GM23338 (cell line): Measurements from ENCODE around the gene GADD45GIP1. TPM values are rescaled to one million over a fixed set of nuclear protein-coding genes. Genes with fewer than 3 reads are reported as not detected.
"Not testable (repeated sequence)": the region's sequence is repeated elsewhere in the genome, so short reads cannot be mapped to it uniquely, and the experiment has no call there.

Experiments used
- ATAC-seq: fragments of 200-7000 bp; cut with Tn5 transposase; 3 replicates; pipeline ENCODE4 v1.9.1; 2020
- DNase-seq: peaks from one replicate; pipeline ENCODE4 v3.0.0-alpha.2; 2015; ENCODE audit warnings: low spot score
- H2AFZ ChIP-seq: fragments of 200-600 bp; sonication (generic); 2 replicates; pipeline ENCODE4 v1.8.0; 2016; ENCODE audit warnings: antibody characterized with exemption, mild to moderate bottlenecking, moderate library complexity
- H3F3A ChIP-seq: fragments of 200-600 bp; sonication (generic); replicated peaks from 2 replicates; pipeline ENCODE4 v1.8.0; 2017; ENCODE audit warnings: antibody characterized with exemption, mixed run types, low read depth
- H3K27ac ChIP-seq: fragments of 200-600 bp; sonication (generic); 2 replicates; pipeline ENCODE4 v1.6.1; 2016; ENCODE audit warnings: low read depth
- H3K27me3 ChIP-seq: fragments of 200-600 bp; sonication (generic); 2 replicates; pipeline ENCODE4 v1.8.0; 2016; ENCODE audit warnings: mild to moderate bottlenecking, mixed run types, moderate library complexity; ENCODE audit not compliant: insufficient read depth
- H3K36me3 ChIP-seq: fragments of 200-600 bp; sonication (generic); 2 replicates; pipeline ENCODE4 v1.8.0; 2016; ENCODE audit warnings: mild to moderate bottlenecking; ENCODE audit not compliant: insufficient read depth
- H3K4me1 ChIP-seq: fragments of 200-600 bp; sonication (generic); 2 replicates; pipeline ENCODE4 v1.8.0; 2016; ENCODE audit warnings: mild to moderate bottlenecking, moderate library complexity; ENCODE audit not compliant: insufficient read depth
- H3K4me2 ChIP-seq: fragments of 200-600 bp; sonication (generic); 2 replicates; pipeline ENCODE4 v1.7.1; 2017; ENCODE audit warnings: mixed run types
- H3K4me3 ChIP-seq: fragments of 200-600 bp; sonication (generic); 2 replicates; pipeline ENCODE4 v1.6.1; 2016; ENCODE audit warnings: mixed run types
- H3K79me2 ChIP-seq: fragments of 200-600 bp; sonication (generic); replicated peaks from 2 replicates; pipeline ENCODE4 v1.8.0; 2017; ENCODE audit warnings: mild to moderate bottlenecking; ENCODE audit not compliant: insufficient read depth
- H3K9me2 ChIP-seq: fragments of 200-600 bp; sonication (generic); 2 replicates; pipeline ENCODE4 v1.8.0; 2017; ENCODE audit not compliant: insufficient read depth
- H4K20me1 ChIP-seq: fragments of 200-600 bp; sonication (generic); replicated peaks from 2 replicates; pipeline ENCODE4 v1.8.0; 2017; ENCODE audit warnings: mild to moderate bottlenecking; ENCODE audit not compliant: insufficient read depth
- H3K27ac Mint-ChIP-seq: 2 replicates; pipeline ENCODE4 v1.8.0; 2020; ENCODE audit warnings: inconsistent platforms, mild to moderate bottlenecking, moderate library complexity, mixed read lengths
- H3K27me3 Mint-ChIP-seq: 3 replicates; pipeline ENCODE4 v1.8.0; 2022; ENCODE audit warnings: low read depth, mild to moderate bottlenecking, moderate library complexity, mixed read lengths, inconsistent platforms; ENCODE audit not compliant: insufficient read depth, poor library complexity
- H3K36me3 Mint-ChIP-seq: 3 replicates; pipeline ENCODE4 v1.8.0; 2021; ENCODE audit warnings: low read depth, mild to moderate bottlenecking, inconsistent platforms, moderate library complexity, mixed read lengths
- H3K4me1 Mint-ChIP-seq: 3 replicates; pipeline ENCODE4 v1.8.0; 2020; ENCODE audit warnings: mild to moderate bottlenecking, inconsistent platforms, mixed read lengths
- H3K4me3 Mint-ChIP-seq: 3 replicates; pipeline ENCODE4 v1.8.0; 2021; ENCODE audit warnings: moderate library complexity, mild to moderate bottlenecking, inconsistent platforms, mixed read lengths
- H3K9me3 Mint-ChIP-seq: 3 replicates; pipeline ENCODE4 v1.8.0; 2020; ENCODE audit warnings: moderate library complexity, mild to moderate bottlenecking, inconsistent platforms, mixed read lengths
- CREB1 ChIP-seq: fragments of 250-450 bp; sonication (Bioruptor Pico); IDR thresholded peaks from 2 replicates; pipeline ENCODE4 v1.5.0; 2020; ENCODE audit warnings: low read depth, mild to moderate bottlenecking, moderate library complexity
- EZH2 ChIP-seq: fragments of 200-600 bp; sonication (generic); IDR thresholded peaks from one replicate; pipeline ENCODE4 v1.8.0; 2017; ENCODE audit warnings: antibody characterized with exemption, mild to moderate bottlenecking, low read depth; ENCODE audit not compliant: unreplicated experiment
- NANOG ChIP-seq: IDR thresholded peaks from 2 replicates; pipeline ENCODE4 v1.6.1; 2016; ENCODE audit warnings: antibody characterized with exemption, borderline replicate concordance
- POLR2AphosphoS5 ChIP-seq: IDR thresholded peaks from 2 replicates; pipeline ENCODE4 v1.6.1; 2016; ENCODE audit warnings: antibody characterized with exemption, low read depth
- ZNF331 ChIP-seq: fragments of 250-450 bp; sonication (Bioruptor Pico); IDR thresholded peaks from 2 replicates; pipeline ENCODE4 v1.5.0; 2020; ENCODE audit warnings: low read depth, mild to moderate bottlenecking, moderate library complexity
- polyA plus RNA-seq: library from polyadenylated mRNA; unstranded; fragments of >200 nt; fragmentation: Nextera tagmentation; extraction: Ambion mirVana; gene quantifications from 2 replicates; pipeline ENCODE4 v1.2.1, GENCODE V29; 2016
- total RNA-seq: library from RNA; depleted of rRNA; stranded (reverse); fragments of >200 nt; shearing (Covaris generic); gene quantifications from 2 replicates; pipeline ENCODE4 v1.2.3, GENCODE V29; 2014
- TF ChIP-seq, protein P1 (sequence below): IDR thresholded peaks from one replicate; pipeline ENCODE4 v1.6.1; 2018; ENCODE audit warnings: antibody characterized with exemption; ENCODE audit not compliant: unreplicated experiment
- TF ChIP-seq, protein P2 (sequence below): IDR thresholded peaks from 2 replicates; pipeline ENCODE4 v1.6.1; 2016; ENCODE audit warnings: antibody characterized with exemption

Gene GADD45GIP1
- total and polyA plus RNA-seq, 2 experiments from 2014 or later: 63.9 to 255 TPM

DNA sequence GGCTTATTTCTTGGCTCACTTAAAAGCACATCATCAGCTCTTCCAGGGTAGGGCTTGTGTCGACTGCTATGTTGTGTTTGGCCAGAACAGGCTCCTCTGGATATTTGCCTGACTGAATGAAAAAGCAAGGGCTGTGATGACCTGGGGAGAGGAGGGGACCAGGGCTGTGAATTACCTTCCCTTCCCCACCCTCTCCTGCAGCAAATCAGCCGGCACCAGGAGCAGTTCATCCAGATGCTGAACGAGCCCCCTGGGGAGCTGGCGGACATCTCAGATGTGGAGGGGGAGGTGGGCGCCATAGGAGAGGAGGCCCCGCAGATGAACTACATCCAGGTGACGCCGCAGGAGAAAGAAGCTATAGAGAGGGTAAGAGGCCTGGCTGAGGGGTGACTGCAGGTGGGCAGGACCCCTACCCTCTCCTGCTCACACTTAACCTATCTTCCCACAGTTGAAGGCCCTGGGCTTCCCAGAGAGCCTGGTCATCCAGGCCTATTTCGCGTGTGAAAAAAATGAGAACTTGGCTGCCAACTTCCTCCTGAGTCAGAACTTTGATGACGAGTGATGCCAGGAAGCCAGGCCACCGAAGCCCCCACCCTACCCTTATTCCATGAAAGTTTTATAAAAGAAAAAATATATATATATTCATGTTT, 4.4 kb downstream of the GADD45GIP1 start:
- peaks cover 35% of the 10 kb centered on the region for H3K79me2 ChIP-seq
- H3K4me1 ChIP-seq: peaks cover 18% of the 10 kb centered on the region
- peaks cover 15% of the 10 kb centered on the region; the same call in 1 of the 2 replicates for H4K20me1 ChIP-seq
- peaks cover 30% of the 10 kb centered on the region for H3K27me3 Mint-ChIP-seq
- no peak overlapping the region for H3K4me2 ChIP-seq
- no peak overlapping the region for H3K4me3 ChIP-seq
- no peaks in the 10 kb centered on the region; the same call in 1 of the 3 replicates for H3K9me3 Mint-ChIP-seq
- ATAC-seq (peak; percentile 11; the same call in 2 of the 3 replicates), DNase-seq (no peak)
- no peak overlapping the region for H2AFZ ChIP-seq
- no peak overlapping the region for H3K4me3 Mint-ChIP-seq
- no peaks in the 10 kb centered on the region for H3K27me3 ChIP-seq
- peaks cover 18% of the 10 kb centered on the region; the same call in 1 of the 2 replicates for H3K36me3 ChIP-seq
- H3K4me1 Mint-ChIP-seq: peaks cover 33% of the 10 kb centered on the region
- peak overlapping the region; percentile 88; the same call in 1 of the 2 replicates for H3K27ac Mint-ChIP-seq
- no peaks in the 10 kb centered on the region for H3K9me2 ChIP-seq
- H3F3A ChIP-seq: peaks cover 36% of the 10 kb centered on the region
- peaks cover 78% of the 10 kb centered on the region for H3K36me3 Mint-ChIP-seq
- TF ChIP-seq CREB1 (CRISPR knock-in tag) (no peak), POLR2AphosphoS5 (no peak; the same call in 1 of the 2 replicates), NANOG (no peak), EZH2 (no peak), ZNF331 (CRISPR knock-in tag) (no peak)
- TF ChIP-seq, protein P1, sequence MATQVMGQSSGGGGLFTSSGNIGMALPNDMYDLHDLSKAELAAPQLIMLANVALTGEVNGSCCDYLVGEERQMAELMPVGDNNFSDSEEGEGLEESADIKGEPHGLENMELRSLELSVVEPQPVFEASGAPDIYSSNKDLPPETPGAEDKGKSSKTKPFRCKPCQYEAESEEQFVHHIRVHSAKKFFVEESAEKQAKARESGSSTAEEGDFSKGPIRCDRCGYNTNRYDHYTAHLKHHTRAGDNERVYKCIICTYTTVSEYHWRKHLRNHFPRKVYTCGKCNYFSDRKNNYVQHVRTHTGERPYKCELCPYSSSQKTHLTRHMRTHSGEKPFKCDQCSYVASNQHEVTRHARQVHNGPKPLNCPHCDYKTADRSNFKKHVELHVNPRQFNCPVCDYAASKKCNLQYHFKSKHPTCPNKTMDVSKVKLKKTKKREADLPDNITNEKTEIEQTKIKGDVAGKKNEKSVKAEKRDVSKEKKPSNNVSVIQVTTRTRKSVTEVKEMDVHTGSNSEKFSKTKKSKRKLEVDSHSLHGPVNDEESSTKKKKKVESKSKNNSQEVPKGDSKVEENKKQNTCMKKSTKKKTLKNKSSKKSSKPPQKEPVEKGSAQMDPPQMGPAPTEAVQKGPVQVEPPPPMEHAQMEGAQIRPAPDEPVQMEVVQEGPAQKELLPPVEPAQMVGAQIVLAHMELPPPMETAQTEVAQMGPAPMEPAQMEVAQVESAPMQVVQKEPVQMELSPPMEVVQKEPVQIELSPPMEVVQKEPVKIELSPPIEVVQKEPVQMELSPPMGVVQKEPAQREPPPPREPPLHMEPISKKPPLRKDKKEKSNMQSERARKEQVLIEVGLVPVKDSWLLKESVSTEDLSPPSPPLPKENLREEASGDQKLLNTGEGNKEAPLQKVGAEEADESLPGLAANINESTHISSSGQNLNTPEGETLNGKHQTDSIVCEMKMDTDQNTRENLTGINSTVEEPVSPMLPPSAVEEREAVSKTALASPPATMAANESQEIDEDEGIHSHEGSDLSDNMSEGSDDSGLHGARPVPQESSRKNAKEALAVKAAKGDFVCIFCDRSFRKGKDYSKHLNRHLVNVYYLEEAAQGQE: no peak
- TF ChIP-seq, protein P2, sequence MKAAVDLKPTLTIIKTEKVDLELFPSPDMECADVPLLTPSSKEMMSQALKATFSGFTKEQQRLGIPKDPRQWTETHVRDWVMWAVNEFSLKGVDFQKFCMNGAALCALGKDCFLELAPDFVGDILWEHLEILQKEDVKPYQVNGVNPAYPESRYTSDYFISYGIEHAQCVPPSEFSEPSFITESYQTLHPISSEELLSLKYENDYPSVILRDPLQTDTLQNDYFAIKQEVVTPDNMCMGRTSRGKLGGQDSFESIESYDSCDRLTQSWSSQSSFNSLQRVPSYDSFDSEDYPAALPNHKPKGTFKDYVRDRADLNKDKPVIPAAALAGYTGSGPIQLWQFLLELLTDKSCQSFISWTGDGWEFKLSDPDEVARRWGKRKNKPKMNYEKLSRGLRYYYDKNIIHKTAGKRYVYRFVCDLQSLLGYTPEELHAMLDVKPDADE: no peak
- peak overlapping the region; percentile 75 for H3K27ac ChIP-seq

DNA sequence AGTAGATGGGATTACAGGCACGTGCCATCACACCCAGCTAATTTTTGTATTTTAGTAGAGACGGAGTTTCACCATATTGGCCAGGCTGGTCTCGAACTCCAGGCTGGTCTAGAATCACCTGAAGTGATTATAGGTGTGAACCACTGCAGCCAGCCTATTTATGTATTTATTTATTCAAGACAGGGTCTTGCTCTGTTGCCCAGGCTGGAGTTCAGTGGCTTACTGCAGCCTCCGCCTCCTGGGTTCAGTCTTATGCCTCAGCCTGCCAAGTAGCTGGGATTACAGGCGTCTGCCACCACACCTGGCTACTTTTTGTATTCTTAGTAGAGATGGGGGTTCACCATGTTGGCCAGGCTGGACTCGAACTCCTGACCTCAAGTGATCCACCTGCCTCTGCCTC, 5.0 kb downstream of the GADD45GIP1 start:
- H3K4me3 ChIP-seq, H3K9me3 Mint-ChIP-seq, H3K9me2 ChIP-seq, DNase-seq, H3K27me3 ChIP-seq, H3K4me2 ChIP-seq, H3K4me3 Mint-ChIP-seq, H2AFZ ChIP-seq, H3K27ac Mint-ChIP-seq, ATAC-seq: not testable (repeated sequence)
- Mint-ChIP-seq H3K4me1 (peaks cover 36% of the 10 kb centered on the region), H3K27me3 (peaks cover 32% of the 10 kb centered on the region), H3K36me3 (peaks cover 82% of the 10 kb centered on the region)
- Histone ChIP-seq H3K27ac (peak overlapping the region; percentile 75), H4K20me1 (peaks cover 20% of the 10 kb centered on the region; the same call in 1 of the 2 replicates), H3K36me3 (peaks cover 19% of the 10 kb centered on the region; the same call in 1 of the 2 replicates), H3F3A (peaks cover 40% of the 10 kb centered on the region), H3K79me2 (peaks cover 36% of the 10 kb centered on the region), H3K4me1 (peaks cover 24% of the 10 kb centered on the region)
